Fibroblast of lung (primary cell): Measurements from ENCODE around the gene STRIP2. TPM values are rescaled to one million over a fixed set of nuclear protein-coding genes. Genes with fewer than 3 reads are reported as not detected.

Experiments
- DNase-seq, 2 donors: peaks; one replicate each; pipeline versions ENCODE4 v3.0.0 to v3.0.0-alpha.2; 2010; ENCODE audit warnings: low read depth in 2 of 2
- H2AFZ ChIP-seq: 2 replicates; pipeline ENCODE4 v1.5.1; 2012; ENCODE audit warnings: low read length, control low read depth, inconsistent platforms
- H3K27ac ChIP-seq: 2 replicates; pipeline ENCODE4 v1.5.1; 2011; ENCODE audit warnings: low read length, control low read depth; ENCODE audit not compliant: insufficient read depth
- H3K27me3 ChIP-seq: 2 replicates; pipeline ENCODE4 v1.5.1; 2011; ENCODE audit warnings: mild to moderate bottlenecking, low read length; ENCODE audit not compliant: control insufficient read depth, insufficient read depth
- H3K36me3 ChIP-seq: 2 replicates; pipeline ENCODE4 v1.5.1; 2011; ENCODE audit warnings: low read length; ENCODE audit not compliant: control insufficient read depth, insufficient read depth
- H3K4me1 ChIP-seq: 2 replicates; pipeline ENCODE4 v1.5.1; 2011; ENCODE audit warnings: low read length; ENCODE audit not compliant: control insufficient read depth, insufficient read depth; ENCODE audit errors: extremely low read depth
- H3K4me2 ChIP-seq: 2 replicates; pipeline ENCODE4 v1.5.1; 2011; ENCODE audit warnings: low read length, control low read depth; ENCODE audit not compliant: insufficient read depth; ENCODE audit errors: extremely low read depth
- H3K4me3 ChIP-seq, 4 experiments: fragments of 200-600 bp in 1 of 4; sonication (generic) in 1 of 4; replicated peaks in 1 of 4; 2 replicates each; pipeline ENCODE4 v1.5.1; 2011 to 2016; ENCODE audit warnings: low read length in 4 of 4, low read depth in 3 of 4, mild to moderate bottlenecking in 3 of 4, control low read depth in 2 of 4, inconsistent platforms in 1 of 4, mixed read lengths in 1 of 4; ENCODE audit not compliant: insufficient read depth in 1 of 4; ENCODE audit errors: control extremely low read depth in 1 of 4
- H3K79me2 ChIP-seq: 2 replicates; pipeline ENCODE4 v1.5.1; 2012; ENCODE audit warnings: mild to moderate bottlenecking, low read length, inconsistent platforms; ENCODE audit not compliant: control insufficient read depth, insufficient read depth
- H3K9ac ChIP-seq: 2 replicates; pipeline ENCODE4 v1.5.1; 2011; ENCODE audit warnings: mild to moderate bottlenecking, low read length, control low read depth; ENCODE audit not compliant: insufficient read depth
- H3K9me3 ChIP-seq: 2 replicates; pipeline ENCODE4 v1.5.1; 2012; ENCODE audit warnings: low read depth, low read length; ENCODE audit not compliant: control insufficient read depth, insufficient read depth
- H4K20me1 ChIP-seq: 2 replicates; pipeline ENCODE4 v1.5.1; 2011; ENCODE audit warnings: low read length; ENCODE audit not compliant: control insufficient read depth, insufficient read depth; ENCODE audit errors: extremely low read depth
- CTCF ChIP-seq, 2 donors: IDR thresholded peaks in 1 of 2; conservative IDR thresholded peaks in 1 of 2; 1 replicate in 1 of 2; 2 replicates in 1 of 2; pipeline ENCODE4 v1.5.1; 2011 to 2012; ENCODE audit warnings: low read length in 2 of 2, control low read depth in 1 of 2, inconsistent platforms in 1 of 2, low read depth in 1 of 2, mild to moderate bottlenecking in 1 of 2
- EZH2 ChIP-seq: IDR thresholded peaks from 2 replicates; pipeline ENCODE4 v1.5.1; 2012; ENCODE audit warnings: low read length, control low read depth, mild to moderate bottlenecking; ENCODE audit errors: missing control alignments
- polyA plus RNA-seq, 2 donors: library from polyadenylated mRNA; depleted of rRNA in 1 of 2; stranded (reverse) in 1 of 2; unstranded in 1 of 2; fragments of >200 nt; gene quantifications; 2 replicates each; pipeline ENCODE4 v1.2.1, GENCODE V29; 2011 to 2012; ENCODE audit warnings: missing spikeins in 1 of 2
- total RNA-seq: library from RNA; depleted of rRNA; stranded (reverse); fragments of >200 nt; gene quantifications from 2 replicates; pipeline ENCODE4 v1.2.1, GENCODE V29; 2014

STRIP2 gene
- total and polyA plus RNA-seq, 2 donors (not counting 1 experiment from before 2014, with no cell fraction given) = 1.9 to 10.9 TPM

- Histone ChIP-seq H3K79me2 (no peaks in the 10 kb centered on the region), H2AFZ (no peak overlapping the region), H3K9ac (no peak overlapping the region), H3K4me3 (no peak overlapping the region), H3K4me2 (no peak overlapping the region), H3K27me3 (no peaks in the 10 kb centered on the region), H4K20me1 (no peaks in the 10 kb centered on the region), H3K9me3 (no peaks in the 10 kb centered on the region), H3K27ac (no peak overlapping the region), H3K36me3 (no peaks in the 10 kb centered on the region), H3K4me1 (no peaks in the 10 kb centered on the region)
- TF ChIP-seq EZH2 (no peak), CTCF (conservative IDR thresholded peaks at IDR 0.05 in 1 of 2, IDR thresholded peaks at IDR 0.05 in 1 of 2; ENCODE audit: low read depth in 1 of 2, low read length in 2 of 2) (no peak)
- peak in 1 of 2 donors; percentile 11 for DNase-seq
These were observed 102.1 kb downstream of the STRIP2 start for GRCh38 chr7:129536323-129536722.

Other genes starting within 250 kb of the STRIP2 start
- gene SMO, start 245.8 kb upstream of the STRIP2 start, total RNA-seq = 12.6 and 23.6 TPM in 2 replicates
- 4.5 and 6.4 TPM in 2 replicates for gene SMO, start 245.8 kb upstream of the STRIP2 start, polyA plus RNA-seq
- 7.4 and 11.9 TPM in 2 replicates for gene AHCYL2, start 209.4 kb upstream of the STRIP2 start, total RNA-seq
- gene AHCYL2, start 209.4 kb upstream of the STRIP2 start, polyA plus RNA-seq = 8.7 and 10.4 TPM in 2 replicates
- gene SMKR1, start 68.1 kb downstream of the STRIP2 start, total RNA-seq = 0.51 and 3.5 TPM in 2 replicates
- gene SMKR1, start 68.1 kb downstream of the STRIP2 start, polyA plus RNA-seq = 0.49 and 1.8 TPM in 2 replicates
- 12.6 and 15.5 TPM in 2 replicates for gene NRF1, start 177.3 kb downstream of the STRIP2 start, total RNA-seq
- gene NRF1, start 177.3 kb downstream of the STRIP2 start, polyA plus RNA-seq = 7.3 and 11.3 TPM in 2 replicates